ENCODE measurements around the gene MFSD2B.

The MFSD2B gene

GRCh38 chr2:24016376-24016761, 6.5 kb downstream of the MFSD2B start:
- Histone ChIP-seq H4K20me1 (ENCODE audit: insufficient read depth, low read length, poor library complexity, severe bottlenecking) (no peaks in the 10 kb centered on the region), H3K79me2 (ENCODE audit: insufficient read depth, low read length) (no peaks in the 10 kb centered on the region), H3K9ac (ENCODE audit: low read depth, low read length, poor library complexity, severe bottlenecking) (no peak overlapping the region), H2AFZ (ENCODE audit: low read length) (no peak overlapping the region), H3K9me2 (replicated peaks; ENCODE audit: low read depth, low read length) (no peaks in the 10 kb centered on the region), H3F3A (ENCODE audit: low read depth) (no peaks in the 10 kb centered on the region), H3K4me1 (ENCODE audit: insufficient read depth, low read length, poor library complexity, severe bottlenecking) (peaks cover 4% of the 10 kb centered on the region), H3K4me2 (ENCODE audit: low read depth, low read length, poor library complexity, severe bottlenecking) (no peak overlapping the region), H3K36me3 (ENCODE audit: insufficient read depth, low read length) (no peaks in the 10 kb centered on the region), H3K9me3 (ENCODE audit: insufficient read depth, low read depth, low read length) (no peaks in the 10 kb centered on the region), H3K27me3 (ENCODE audit: insufficient read depth, low read length, poor library complexity, severe bottlenecking) (no peaks in the 10 kb centered on the region), H3K4me3 (ENCODE audit: low read length, poor library complexity, severe bottlenecking) (no peak overlapping the region)
- no peak for TF ChIP-seq EZH2phosphoT487 (IDR thresholded peaks at IDR 0.05; ENCODE audit: borderline replicate concordance)

- Histone ChIP-seq H2AFZ (ENCODE audit: low read length) (no peak overlapping the region), H3K79me2 (ENCODE audit: insufficient read depth, low read length) (no peaks in the 10 kb centered on the region), H3K36me3 (ENCODE audit: insufficient read depth, low read length) (no peaks in the 10 kb centered on the region), H4K20me1 (ENCODE audit: insufficient read depth, low read length, poor library complexity, severe bottlenecking) (no peaks in the 10 kb centered on the region), H3K4me3 (ENCODE audit: low read length, poor library complexity, severe bottlenecking) (no peak overlapping the region), H3K4me1 (ENCODE audit: insufficient read depth, low read length, poor library complexity, severe bottlenecking) (no peaks in the 10 kb centered on the region), H3K27me3 (ENCODE audit: insufficient read depth, low read length, poor library complexity, severe bottlenecking) (no peaks in the 10 kb centered on the region), H3K4me2 (ENCODE audit: low read depth, low read length, poor library complexity, severe bottlenecking) (no peak overlapping the region), H3F3A (ENCODE audit: low read depth) (no peaks in the 10 kb centered on the region), H3K9me2 (replicated peaks; ENCODE audit: low read depth, low read length) (no peaks in the 10 kb centered on the region), H3K9ac (ENCODE audit: low read depth, low read length, poor library complexity, severe bottlenecking) (no peak overlapping the region), H3K9me3 (ENCODE audit: insufficient read depth, low read depth, low read length) (no peaks in the 10 kb centered on the region)
- no peak for TF ChIP-seq CTCF (conservative IDR thresholded peaks at IDR 0.05; ENCODE audit: low read length)
- no peak for TF ChIP-seq EZH2phosphoT487 (IDR thresholded peaks at IDR 0.05; ENCODE audit: borderline replicate concordance)
These were observed 7.2 kb downstream of the MFSD2B start for GRCh38 chr2:24016853-24017703.

GRCh38 chr2:24017711-24018110, 7.8 kb downstream of the MFSD2B start:
- Histone ChIP-seq H3K9me2 (replicated peaks; ENCODE audit: low read depth, low read length) (no peaks in the 10 kb centered on the region), H3K9me3 (ENCODE audit: insufficient read depth, low read depth, low read length) (no peaks in the 10 kb centered on the region), H2AFZ (ENCODE audit: low read length) (no peak overlapping the region), H4K20me1 (ENCODE audit: insufficient read depth, low read length, poor library complexity, severe bottlenecking) (no peaks in the 10 kb centered on the region), H3K27me3 (ENCODE audit: insufficient read depth, low read length, poor library complexity, severe bottlenecking) (no peaks in the 10 kb centered on the region), H3K4me3 (ENCODE audit: low read length, poor library complexity, severe bottlenecking) (no peak overlapping the region), H3F3A (ENCODE audit: low read depth) (no peaks in the 10 kb centered on the region), H3K79me2 (ENCODE audit: insufficient read depth, low read length) (no peaks in the 10 kb centered on the region), H3K9ac (ENCODE audit: low read depth, low read length, poor library complexity, severe bottlenecking) (no peak overlapping the region), H3K36me3 (ENCODE audit: insufficient read depth, low read length) (peaks cover 5% of the 10 kb centered on the region; the same call in 1 of the 2 replicates), H3K4me2 (ENCODE audit: low read depth, low read length, poor library complexity, severe bottlenecking) (no peak overlapping the region), H3K4me1 (ENCODE audit: insufficient read depth, low read length, poor library complexity, severe bottlenecking) (no peaks in the 10 kb centered on the region)
- TF ChIP-seq CTCF (conservative IDR thresholded peaks at IDR 0.05; ENCODE audit: low read length) (no peak), EZH2phosphoT487 (IDR thresholded peaks at IDR 0.05; ENCODE audit: borderline replicate concordance) (no peak)
